Right lung (tissue), 5 donors: ENCODE results near the gene NUP133. TPM values are rescaled to one million over a fixed set of nuclear protein-coding genes. Genes with fewer than 3 reads are reported as not detected.

Experiments
- DNase-seq, 2 donors: peaks; one replicate each; pipeline ENCODE4 v3.0.0-alpha.2; 2013
- polyA plus RNA-seq, 5 donors: library from polyadenylated mRNA; unstranded; fragments of 120-200 nt; gene quantifications; one replicate each; pipeline versions ENCODE4 v1.2.1 to v1.2.3, GENCODE V29; 2013; ENCODE audit warnings: inconsistent platforms in 1 of 5, low replicate concordance in 1 of 5; ENCODE audit not compliant: insufficient read length in 5 of 5, insufficient read depth in 1 of 5

NUP133 gene
- polyA plus RNA-seq, 5 donors, result 37.6 to 52.5 (median 43.1) TPM

- no peak for DNase-seq
Observed at GRCh38 chr1:229454056-229454455, 54.1 kb downstream of the NUP133 start.

- DNase-seq, result no peak
Observed at GRCh38 chr1:229452956-229453801, 55.0 kb downstream of the NUP133 start.

DNA sequence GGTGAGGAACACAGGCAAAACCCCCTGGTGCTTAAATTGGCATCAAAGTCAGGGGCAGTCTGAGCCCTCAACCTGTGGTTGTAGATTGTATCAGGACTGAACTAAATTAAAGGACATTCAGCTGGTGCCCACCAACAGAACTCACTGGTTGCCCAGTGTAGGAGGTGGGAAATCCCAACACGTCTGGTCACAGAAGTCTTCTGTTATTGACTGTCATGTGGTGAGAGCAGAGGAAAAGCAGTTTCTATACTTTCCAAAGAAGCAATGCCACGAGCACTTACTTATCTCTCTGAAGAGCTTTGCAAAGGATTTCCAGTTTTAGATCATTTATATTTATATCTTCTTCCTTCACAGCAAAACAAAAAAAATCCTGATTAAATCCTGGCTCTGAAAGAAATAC, 59.3 kb downstream of the NUP133 start:
- no peak for DNase-seq

- no peak for DNase-seq
Observed at GRCh38 chr1:229448354-229448753, 59.8 kb downstream of the NUP133 start.

- DNase-seq, result no peak
Observed at GRCh38 chr1:229447809-229448252, 60.3 kb downstream of the NUP133 start.

- no peak for DNase-seq
Observed at GRCh38 chr1:229445828-229446227, 62.3 kb downstream of the NUP133 start.

GRCh38 chr1:229440851-229441537, 67.1 kb downstream of the NUP133 start:
- DNase-seq, result no peak

DNA sequence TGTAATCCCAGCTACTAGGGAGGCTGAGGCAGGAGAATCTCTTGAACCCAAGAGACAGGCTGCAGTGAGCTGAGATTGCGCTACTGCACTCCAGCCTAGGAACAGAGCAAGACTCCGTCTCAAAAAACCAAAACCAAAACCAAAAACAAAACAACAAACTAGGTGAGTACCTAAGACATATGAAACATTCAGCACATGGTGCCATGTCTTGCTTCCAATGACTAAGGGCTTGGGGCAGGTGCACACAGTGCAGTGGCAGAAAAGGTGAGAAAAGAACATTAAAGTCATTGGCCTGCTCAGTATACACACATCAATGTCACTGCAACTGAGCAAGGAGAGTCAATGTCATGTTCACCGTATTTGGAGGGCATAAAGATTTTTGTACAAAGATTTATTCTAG, 70.1 kb downstream of the NUP133 start:
- no peak for DNase-seq

GRCh38 chr1:229437443-229437842, 70.7 kb downstream of the NUP133 start:
- no peak for DNase-seq

DNA sequence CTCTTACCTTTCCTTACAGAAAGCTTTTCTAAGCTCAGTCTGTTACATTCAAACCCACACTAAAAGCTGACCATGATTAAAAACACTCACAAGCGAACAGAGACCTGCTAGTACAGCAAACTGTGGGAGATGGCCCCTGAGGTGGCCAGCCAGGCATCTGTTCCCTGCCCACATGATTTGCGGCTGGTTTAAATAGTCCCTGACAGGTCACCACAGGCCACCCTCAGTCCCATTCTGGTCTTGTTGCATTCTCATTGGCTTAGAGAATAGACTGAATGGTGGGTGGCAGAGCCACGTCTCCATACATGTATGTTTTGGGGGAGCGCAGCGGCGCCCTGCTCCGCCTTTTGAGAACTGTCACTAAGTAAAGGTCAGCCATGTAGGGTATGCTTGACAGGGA, 71.9 kb downstream of the NUP133 start:
- DNase-seq, result no peak

DNA sequence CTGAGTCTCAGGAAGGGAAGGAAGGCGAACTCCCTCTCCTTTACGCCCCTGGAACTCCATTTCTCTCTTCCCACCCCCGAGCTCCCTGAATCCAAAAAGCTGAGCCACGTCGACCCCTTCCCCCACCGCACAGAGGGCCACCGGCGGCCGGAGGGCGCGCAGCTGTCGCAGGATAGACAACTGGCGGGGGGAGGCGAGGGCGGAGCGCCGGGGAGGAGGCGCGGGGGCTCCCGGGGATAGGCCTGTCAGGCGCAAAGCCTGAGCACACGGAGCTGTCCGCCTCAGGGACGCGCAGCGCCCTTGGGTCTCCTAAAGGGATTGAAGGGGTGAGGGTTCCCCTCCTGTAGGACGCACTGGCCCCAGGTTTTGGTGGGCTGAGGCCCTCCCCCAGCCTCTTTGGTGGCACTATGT, 73.5 kb downstream of the NUP133 start:
- DNase-seq, result no peak

GRCh38 chr1:229434005-229434640, 74.0 kb downstream of the NUP133 start, which contains the start of gene ACTA1:
ACTA1 (minus strand) TSS chr1:229434094; CDS start chr1:229433115, 979 bp downstream.
- DNase-seq, result no peak

DNA sequence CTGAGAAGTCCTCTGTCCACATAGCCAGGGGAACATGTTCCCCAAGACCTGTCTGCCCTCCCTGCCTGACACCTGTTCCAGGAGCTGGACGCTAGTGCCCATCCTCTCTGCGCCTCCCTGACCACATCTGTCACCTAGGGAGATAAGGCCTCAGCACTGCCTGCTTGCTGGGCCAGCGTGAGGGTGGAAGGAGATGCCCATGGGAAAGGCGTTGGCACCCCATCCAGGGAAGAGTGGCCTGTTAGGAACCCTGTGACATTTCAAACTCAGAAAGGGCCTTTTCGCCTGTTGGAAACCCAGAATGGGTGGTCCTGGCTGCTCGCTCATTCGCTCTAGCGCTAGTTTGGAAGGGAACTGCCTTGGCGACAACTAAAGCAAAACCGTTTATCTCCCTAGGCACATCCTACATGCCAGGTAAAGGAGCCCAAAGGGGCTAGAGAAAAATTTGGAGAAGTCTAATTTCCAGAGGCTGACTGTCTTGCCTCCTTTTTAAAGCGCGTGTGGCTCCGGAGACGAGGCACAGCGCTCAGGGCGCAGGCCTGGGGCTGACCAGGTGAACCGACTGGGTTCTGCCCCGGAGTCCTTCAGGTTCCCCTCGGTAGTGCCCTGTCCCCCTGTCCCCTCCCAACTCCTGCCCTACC, 74.7 kb downstream of the NUP133 start:
- no peak for DNase-seq

- no peak for DNase-seq
Observed at GRCh38 chr1:229432905-229433304, 75.2 kb downstream of the NUP133 start.

- DNase-seq, result no peak
Observed at GRCh38 chr1:229432116-229432461, 76.1 kb downstream of the NUP133 start.

GRCh38 chr1:229431284-229432115, 76.6 kb downstream of the NUP133 start:
- DNase-seq, result no peak

- DNase-seq, result peak; percentile 61 to 66
Observed at GRCh38 chr1:229430761-229431283, 77.3 kb downstream of the NUP133 start.

DNA sequence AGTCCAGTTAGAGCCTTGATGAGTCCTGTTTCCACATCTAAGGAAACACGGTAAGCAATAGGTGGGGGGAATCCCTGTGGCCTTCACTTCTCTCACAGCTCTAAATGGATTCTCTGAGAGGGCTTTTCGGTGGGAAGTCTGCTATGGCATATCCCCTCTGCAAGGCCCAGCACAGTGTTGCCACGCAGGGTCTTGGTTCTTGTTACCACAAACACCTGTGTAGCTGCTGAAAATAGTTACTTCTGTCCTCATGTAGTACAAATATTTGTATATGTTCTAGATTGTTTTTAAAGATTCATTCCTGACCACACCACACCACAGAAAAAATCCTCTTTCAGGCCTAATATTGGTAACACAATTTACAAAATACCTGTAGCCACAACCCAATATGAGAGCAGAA, 79.9 kb downstream of the NUP133 start:
- no peak for DNase-seq

DNA sequence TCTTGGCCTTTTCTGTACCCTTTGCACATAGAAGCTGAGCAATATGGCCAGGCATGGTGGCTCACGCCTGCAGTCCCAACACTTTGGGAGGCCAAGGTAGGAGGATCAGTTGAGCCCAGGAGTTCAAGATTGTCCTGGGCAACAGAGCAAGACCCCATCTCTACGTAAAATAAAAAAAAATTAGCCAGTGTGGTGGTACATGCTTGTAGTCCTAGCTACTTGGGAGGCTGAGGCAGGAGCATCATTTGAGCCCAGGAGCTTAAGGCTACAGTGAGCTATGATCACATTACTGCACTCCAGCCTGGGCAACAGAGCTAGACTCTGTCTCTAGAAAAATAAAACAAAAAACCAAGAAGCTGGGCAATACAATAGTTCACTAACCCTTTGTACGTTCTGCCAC, 80.6 kb downstream of the NUP133 start:
- DNase-seq, result no peak

- DNase-seq, result no peak
Observed at GRCh38 chr1:229425564-229426159, 82.5 kb downstream of the NUP133 start.

GRCh38 chr1:229420765-229421164, 87.4 kb downstream of the NUP133 start:
- no peak for DNase-seq
